Measurements from ENCODE around the gene ATXN7.

DNA sequence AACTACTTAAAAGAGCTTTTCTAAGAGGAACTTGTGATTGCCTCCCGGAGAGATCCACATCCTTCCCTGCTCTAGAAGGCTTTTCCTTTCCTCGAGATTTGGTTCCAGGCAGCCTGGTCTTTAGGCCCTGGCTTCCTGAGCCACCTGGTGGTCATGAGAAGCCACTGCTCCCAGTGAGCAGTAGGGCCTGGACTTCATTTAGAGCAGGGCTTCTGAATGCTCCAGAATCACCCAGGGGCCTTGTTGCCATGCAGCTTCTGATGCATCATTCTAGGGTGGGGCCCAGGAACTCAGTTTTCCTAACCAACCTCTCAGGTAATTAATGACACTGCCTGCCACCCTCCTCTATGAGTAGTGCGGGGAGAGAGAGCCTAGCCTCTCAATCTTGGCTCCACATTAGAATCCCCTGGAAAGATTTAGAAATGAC, 130.0 kb downstream of the ATXN7 start:
- TF ChIP-seq CTCF (IDR thresholded peaks at IDR 0.05) (peak in 6 of 7 experiments; percentile 43 to 97 (median 96)), POLR2AphosphoS5 (IDR thresholded peaks at IDR 0.05) (peak in 1 of 3 donors; percentile 84), POLR2A (IDR thresholded peaks at IDR 0.05) (no peak)

Measured in stomach (tissue), 4 donors.